HFF-Myc (cell line): ENCODE data around the gene GJA1.
"Not testable (repeated sequence)": the region's sequence is repeated elsewhere in the genome, so short reads cannot be mapped to it uniquely, and the experiment has no call there.

Experiments
- DNase-seq: peaks from one replicate; pipeline ENCODE4 v3.0.0-alpha.2; 2011; ENCODE audit warnings: low read depth; ENCODE audit errors: extremely low read depth
- H3K4me3 ChIP-seq: replicated peaks from 2 replicates; pipeline ENCODE4 v1.5.1; 2011; ENCODE audit warnings: low read depth, mild to moderate bottlenecking, control low read depth, low read length
- TF ChIP-seq, protein P1 (sequence below): IDR thresholded peaks from 2 replicates; pipeline ENCODE4 v1.5.1; 2012; ENCODE audit warnings: mild to moderate bottlenecking, low read depth, low read length, control low read depth; ENCODE audit errors: missing control alignments

Gene GJA1

DNA sequence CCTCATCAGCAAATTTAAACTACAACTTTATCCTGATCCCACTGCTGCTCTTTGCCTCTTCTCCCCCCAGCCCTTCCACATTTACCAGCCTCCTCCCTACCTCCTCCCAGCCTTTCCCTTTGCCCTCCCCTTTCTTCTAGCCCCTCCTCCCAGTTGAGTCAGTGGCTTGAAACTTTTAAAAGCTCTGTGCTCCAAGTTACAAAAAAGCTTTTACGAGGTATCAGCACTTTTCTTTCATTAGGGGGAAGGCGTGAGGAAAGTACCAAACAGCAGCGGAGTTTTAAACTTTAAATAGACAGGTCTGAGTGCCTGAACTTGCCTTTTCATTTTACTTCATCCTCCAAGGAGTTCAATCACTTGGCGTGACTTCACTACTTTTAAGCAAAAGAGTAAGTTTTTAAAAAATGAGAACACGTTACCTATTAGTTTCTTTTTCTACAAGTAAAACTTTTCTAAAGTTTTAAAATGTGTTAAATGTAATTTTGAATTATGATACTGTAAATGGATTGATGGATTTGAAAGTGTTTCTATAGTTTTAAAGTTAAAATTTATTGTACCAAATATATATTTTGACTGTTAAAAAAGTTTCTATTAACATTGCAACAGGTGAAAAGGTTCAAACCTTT lies at the start of gene GJA1:
Gene GJA1, plus strand, starts transcription at position 203 of the 626 bp plus-strand sequence. CDS start 11,202 bp downstream, outside the sequence.
- H3K4me3 ChIP-seq = peak within 1 kb of the TSS; percentile 89
- DNase-seq = peak; percentile 86
- TF ChIP-seq, protein P1, sequence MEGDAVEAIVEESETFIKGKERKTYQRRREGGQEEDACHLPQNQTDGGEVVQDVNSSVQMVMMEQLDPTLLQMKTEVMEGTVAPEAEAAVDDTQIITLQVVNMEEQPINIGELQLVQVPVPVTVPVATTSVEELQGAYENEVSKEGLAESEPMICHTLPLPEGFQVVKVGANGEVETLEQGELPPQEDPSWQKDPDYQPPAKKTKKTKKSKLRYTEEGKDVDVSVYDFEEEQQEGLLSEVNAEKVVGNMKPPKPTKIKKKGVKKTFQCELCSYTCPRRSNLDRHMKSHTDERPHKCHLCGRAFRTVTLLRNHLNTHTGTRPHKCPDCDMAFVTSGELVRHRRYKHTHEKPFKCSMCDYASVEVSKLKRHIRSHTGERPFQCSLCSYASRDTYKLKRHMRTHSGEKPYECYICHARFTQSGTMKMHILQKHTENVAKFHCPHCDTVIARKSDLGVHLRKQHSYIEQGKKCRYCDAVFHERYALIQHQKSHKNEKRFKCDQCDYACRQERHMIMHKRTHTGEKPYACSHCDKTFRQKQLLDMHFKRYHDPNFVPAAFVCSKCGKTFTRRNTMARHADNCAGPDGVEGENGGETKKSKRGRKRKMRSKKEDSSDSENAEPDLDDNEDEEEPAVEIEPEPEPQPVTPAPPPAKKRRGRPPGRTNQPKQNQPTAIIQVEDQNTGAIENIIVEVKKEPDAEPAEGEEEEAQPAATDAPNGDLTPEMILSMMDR = no peak

DNA sequence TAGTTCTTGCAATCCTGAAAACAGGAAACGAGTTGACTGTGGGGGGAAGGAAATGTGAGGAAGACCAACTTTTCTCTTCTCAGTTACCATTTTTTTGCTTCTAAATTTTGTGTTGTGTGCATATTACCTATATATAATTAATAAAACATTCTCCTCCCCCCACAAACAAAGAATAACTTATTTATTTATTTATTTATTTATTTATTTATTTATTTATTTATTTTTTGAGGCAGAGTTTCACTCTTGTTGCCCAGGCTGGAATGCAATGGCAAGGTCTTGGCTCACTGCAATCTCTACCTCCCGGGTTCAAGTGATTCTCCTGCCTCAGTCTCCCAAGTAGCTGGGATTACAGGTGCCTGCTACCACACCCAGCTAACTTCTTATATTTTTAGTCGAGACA lies 48.9 kb upstream of the GJA1 start:
- H3K4me3 ChIP-seq, DNase-seq: not testable (repeated sequence)

DNA sequence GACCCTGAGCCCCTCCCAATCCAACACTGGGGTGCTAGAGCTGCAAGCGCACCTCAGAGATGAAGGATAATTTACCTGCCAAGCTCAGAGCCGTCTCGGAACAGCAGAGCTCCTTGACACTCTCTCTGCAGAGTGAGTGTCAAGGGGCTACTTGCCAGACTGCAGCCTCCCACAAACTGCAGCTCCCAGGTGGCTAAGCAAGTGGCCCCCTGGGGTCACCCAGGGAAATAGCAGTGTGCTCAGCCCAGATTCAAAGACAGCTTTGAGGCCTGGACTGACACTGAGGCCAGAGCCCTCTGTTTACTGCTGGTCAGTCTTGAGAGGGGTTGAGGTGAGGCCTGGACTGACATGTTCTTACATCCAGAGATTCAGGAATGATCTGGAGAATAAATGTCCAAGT lies 46.0 kb upstream of the GJA1 start:
- DNase-seq = no peak
- TF ChIP-seq, protein P1 = no peak

DNA sequence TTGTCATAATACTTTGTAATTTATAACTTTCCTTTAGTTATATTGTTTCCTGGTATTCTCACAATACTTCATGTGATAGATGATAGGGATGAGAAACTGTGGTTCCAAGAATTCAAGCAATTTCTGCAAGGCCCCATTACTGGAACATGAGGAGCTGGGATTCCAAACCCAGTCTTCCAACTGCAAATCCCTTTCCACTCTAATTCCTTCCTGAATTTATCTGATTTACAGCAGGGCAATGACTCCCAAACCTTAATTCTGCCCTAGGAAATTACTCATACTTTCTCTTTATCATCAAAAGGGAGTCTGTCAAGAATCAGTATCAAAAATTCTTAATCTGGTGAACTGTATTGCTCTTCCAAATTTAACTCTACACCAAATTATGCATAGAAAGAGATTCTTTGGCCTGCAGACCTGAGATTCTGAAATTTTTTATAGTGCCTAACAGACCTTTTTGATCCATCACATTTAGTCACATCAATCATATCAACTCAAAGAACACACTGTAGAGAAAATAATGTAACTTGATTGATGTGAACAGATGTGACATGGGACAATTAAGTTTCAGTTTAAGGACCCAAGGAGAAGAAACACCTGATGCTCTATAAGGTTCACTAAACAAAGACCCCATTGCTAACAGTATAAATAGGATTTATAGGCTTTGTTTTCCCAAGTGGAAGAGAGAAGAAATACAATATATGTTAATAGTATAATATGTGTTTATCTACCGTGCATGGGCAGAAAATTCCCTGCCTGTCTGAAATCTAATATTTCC lies 41.5 kb upstream of the GJA1 start:
- no peak for DNase-seq
- no peak overlapping the region for H3K4me3 ChIP-seq
- TF ChIP-seq, protein P1 = no peak

More for the DNA sequence above, 46.0 kb upstream of the GJA1 start:
- no peak overlapping the region for H3K4me3 ChIP-seq

DNA sequence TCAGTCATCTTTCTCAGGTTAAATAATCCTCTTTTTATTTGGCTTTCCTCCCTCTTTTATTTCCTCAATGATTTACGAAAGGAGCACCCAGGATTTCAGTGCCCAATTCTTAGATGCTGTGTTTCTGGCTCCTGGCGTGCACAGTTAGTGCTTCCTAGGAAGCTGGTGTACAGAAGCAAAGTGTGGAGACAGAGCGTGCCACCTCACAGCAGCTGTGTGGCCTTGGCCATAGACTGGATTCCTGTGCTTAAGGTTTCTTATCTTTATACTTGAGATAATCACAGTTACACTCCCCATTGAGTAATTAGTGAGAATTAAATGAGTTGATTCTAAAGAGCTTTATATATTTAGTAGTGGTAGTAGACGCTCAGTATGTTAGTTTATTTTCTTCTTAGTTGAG lies 39.7 kb upstream of the GJA1 start:
- no peak overlapping the region for H3K4me3 ChIP-seq
- TF ChIP-seq, protein P1 = no peak

DNA sequence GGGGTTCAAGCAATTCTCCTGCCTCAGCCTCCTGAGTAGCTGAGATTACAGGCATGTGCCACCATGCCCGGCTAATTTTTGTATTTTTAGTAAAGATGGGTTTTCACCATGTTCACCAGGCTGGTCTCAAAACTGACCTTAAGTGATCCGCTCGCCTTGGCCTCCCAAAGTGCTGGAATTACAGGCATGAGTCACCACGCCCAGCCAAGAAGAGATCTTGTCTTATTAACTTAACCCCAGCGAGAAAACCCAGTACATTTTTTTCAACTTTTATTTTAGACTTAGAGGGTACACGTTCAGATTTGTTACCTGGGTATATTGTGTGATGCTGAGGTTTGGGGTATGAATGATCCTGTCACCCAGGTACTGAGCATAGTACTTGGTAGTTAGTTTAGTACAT lies 38.3 kb upstream of the GJA1 start:
- not testable (repeated sequence) for H3K4me3 ChIP-seq, DNase-seq

More for the DNA sequence above, 39.7 kb upstream of the GJA1 start:
- no peak for DNase-seq

DNA sequence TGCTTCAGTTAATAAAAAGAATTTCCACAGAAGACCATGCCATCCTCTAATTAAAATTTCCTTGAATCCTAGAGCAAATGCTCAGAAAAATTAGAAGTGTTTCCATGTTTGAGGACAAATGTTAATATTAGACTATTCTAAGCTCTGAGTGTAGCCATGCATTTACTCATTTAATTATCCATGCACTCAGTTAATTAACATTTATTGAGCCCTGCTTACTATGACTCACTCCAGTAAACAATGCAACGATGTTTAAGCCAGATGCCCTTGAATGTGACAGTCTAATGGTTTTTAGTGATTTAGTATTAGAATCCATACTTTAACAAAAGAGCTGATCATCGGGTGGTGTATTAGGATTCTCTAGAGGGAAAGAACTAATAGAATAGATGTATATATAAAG lies 37.3 kb upstream of the GJA1 start:
- no peak for DNase-seq

More for the DNA sequence above, 37.3 kb upstream of the GJA1 start:
- TF ChIP-seq, protein P1 = no peak
- H3K4me3 ChIP-seq = no peak overlapping the region
